ENCODE measurements around the gene BSN.

The BSN gene, protein sequence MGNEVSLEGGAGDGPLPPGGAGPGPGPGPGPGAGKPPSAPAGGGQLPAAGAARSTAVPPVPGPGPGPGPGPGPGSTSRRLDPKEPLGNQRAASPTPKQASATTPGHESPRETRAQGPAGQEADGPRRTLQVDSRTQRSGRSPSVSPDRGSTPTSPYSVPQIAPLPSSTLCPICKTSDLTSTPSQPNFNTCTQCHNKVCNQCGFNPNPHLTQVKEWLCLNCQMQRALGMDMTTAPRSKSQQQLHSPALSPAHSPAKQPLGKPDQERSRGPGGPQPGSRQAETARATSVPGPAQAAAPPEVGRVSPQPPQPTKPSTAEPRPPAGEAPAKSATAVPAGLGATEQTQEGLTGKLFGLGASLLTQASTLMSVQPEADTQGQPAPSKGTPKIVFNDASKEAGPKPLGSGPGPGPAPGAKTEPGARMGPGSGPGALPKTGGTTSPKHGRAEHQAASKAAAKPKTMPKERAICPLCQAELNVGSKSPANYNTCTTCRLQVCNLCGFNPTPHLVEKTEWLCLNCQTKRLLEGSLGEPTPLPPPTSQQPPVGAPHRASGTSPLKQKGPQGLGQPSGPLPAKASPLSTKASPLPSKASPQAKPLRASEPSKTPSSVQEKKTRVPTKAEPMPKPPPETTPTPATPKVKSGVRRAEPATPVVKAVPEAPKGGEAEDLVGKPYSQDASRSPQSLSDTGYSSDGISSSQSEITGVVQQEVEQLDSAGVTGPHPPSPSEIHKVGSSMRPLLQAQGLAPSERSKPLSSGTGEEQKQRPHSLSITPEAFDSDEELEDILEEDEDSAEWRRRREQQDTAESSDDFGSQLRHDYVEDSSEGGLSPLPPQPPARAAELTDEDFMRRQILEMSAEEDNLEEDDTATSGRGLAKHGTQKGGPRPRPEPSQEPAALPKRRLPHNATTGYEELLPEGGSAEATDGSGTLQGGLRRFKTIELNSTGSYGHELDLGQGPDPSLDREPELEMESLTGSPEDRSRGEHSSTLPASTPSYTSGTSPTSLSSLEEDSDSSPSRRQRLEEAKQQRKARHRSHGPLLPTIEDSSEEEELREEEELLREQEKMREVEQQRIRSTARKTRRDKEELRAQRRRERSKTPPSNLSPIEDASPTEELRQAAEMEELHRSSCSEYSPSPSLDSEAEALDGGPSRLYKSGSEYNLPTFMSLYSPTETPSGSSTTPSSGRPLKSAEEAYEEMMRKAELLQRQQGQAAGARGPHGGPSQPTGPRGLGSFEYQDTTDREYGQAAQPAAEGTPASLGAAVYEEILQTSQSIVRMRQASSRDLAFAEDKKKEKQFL (N-terminal part only)

DNA sequence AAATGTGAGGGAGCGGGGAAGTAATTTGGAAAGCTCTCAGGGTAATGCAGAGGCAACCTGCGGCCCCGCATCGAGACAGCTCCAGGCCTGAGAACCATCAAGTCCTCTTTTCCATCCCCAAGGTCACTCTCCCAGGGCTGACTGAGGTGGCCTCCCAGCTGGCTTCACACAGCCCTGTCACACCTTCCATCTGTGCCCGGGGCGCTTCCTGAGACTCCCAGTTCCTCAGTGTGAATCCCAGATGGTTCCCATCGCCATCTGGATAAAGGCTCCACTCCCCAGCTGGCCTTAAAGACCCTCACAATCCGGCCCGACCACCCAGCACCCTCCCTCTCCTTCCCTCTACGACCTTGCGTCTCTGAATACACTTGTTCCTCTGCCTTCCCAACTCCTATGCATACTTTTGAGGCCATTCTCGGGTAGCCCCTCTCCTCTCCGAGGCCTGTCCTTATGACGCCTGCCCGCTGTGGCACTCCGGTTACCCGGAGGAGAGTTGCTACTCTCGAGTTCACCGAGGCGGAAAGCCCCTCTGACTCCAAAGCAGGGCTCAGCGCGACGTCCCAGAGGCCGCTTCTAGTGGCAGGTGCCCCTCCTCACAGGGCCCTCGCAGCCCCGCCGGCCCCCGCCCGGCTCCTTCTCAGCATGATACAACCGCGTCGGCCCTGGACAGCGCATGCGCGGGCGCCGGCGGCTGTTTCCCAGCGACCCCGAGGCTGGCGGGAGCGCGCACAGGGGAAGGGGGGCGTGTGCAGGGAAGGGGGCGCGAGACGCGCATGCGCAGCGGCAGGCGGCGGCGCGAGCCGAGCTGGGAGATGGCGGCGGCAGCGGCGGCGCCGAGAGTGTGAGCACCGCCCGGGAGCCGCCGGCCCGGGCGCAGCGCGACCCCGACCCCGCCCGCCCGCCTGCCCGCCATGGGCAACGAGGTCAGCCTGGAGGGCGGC is at the start of gene BSN:
BSN (plus strand) TSS at position 786 of the 941 bp plus-strand sequence; CDS start at position 912, 126 bp downstream.
- DNase-seq = peak; percentile 71 to 86 (median 78)

DNA sequence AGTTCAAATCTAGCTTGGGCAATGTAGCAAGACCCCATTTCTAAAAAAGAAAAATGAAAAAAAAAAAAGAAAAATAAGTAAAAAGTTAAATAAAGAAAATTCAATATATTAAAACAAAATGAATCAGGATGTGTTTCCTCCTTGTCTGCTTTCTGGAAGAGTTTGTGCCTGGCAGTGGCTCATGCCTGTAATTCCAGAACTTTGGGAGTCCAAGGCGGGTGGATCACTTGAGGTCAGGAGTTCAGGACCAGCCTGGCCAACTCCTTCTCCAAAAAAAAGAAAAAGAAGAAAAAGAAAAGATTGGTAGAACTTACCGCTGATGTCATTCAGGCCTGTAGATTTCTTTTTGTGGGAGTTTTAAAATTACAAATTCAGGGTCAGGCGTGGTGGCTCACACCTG is 47.4 kb upstream of the BSN start:
- DNase-seq = no peak

DNA sequence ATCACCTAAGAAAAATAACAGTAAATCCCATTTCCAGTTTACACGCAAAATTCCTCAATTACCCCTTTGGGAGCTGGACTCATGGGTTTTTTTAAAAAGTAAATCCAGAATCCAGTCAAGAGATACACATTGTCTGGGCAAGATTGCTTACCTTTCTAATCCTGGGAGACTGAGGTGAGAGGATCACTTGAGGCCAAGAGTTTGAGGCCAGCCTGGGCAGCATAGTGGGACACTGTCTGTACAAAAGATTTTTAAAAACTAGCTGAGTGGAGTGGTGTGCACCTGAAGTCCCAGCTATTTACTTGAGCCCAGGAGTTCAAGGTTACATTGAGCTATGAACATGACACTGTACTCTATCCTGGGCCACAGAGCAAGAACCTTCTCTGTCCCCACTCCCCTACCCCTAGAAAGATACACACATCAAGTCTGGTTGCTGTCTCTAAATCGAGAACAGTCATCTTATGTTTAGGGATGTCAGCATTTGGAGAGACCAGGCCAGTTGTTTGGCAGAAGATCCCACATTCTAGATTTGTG is 45.2 kb upstream of the BSN start:
- DNase-seq = no peak

DNA sequence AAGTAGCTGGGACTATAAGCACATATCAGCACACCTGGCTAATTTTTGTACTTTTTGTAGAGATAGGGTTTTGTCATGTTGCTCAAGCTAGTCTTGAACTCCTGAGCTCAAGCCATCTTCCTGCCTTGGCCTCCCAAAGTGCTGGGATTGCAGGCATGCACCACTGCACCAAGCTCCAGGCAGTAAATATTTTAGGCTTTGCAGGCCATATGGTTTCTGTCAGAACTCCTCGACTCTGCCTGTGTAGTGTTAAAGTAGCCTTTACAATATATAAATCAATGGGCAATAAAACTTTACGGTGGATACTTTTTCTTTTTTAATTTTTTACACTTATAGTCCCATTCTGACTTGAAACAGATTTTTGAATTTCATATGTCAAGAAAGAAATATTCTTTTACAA is 42.6 kb upstream of the BSN start:
- no peak for DNase-seq

DNA sequence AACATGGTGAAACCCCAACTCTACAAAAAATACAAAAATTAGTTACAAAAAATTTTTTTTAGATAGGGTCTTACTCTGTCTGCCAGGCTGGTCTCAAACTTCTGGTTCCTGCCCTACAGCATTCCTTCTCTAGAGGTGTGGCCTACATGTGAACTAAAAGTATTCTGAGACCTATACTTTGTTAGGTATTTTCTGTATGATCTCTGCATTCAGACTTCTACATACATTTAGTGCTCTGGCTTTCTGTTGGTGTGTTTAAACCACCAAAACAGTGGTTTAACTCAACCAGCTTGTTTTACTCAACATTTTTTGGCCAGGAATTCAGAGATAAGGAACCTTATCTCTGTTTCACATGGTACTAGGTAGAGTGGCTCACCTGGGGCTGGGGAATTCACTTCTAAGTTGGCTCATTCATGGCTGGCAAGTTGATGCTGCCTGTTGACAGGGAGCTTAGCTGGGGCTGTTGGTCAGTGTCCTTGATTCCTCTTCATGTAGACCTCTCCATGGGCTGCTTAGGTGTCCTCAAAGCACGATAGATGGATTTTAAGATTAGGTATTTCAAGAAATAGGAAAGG is 41.4 kb upstream of the BSN start:
- DNase-seq = no peak

DNA sequence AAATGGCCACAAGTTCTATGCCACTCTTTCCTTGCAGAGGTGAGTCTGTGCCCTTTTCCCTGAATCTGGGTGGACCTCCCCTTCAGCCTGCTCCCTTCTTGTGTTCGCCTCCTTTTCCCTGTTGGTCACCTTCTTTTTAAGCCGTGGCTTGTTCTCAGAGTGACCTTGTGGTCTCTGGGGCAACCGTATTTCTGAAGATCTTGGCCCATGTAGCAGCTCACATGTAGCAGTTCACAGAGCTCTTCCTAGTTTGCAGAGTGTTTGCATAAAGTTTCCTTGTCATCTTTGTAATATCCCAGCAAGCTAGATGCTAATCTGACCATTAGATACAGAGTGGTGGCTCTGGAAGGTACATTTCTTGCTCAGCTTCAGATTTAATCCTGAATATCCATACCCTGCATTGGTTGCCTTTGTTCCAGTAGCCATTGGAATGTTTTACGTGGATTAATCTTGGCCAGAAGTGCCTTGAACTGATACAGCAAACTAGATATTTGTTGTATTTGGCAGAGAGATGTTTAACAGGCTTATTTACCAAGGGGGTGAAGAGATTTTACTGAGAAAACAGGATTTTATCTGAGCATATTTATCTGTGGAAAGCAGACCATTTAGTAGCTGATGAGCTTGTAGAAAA is 40.7 kb upstream of the BSN start:
- DNase-seq = no peak

DNA sequence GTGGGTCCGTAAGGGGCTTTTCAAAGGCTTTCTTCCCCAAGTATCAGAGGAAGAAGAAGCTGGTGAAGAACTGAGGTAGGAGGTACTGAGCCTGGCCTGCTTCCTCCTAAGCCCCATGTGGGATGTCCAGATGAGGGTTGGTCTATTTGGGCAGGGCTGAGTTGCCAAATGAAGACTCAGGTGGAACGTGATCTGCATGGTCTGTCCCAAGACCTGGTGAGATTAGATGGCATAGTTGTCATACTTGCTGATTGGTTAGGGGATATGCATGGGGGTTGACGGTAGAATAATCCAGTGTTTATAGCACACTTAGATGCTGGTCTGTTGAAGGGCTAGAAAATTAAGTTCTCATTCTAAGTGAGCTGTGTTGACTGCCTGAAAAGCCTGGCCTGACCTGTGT is 36.3 kb upstream of the BSN start:
- DNase-seq = no peak

DNA sequence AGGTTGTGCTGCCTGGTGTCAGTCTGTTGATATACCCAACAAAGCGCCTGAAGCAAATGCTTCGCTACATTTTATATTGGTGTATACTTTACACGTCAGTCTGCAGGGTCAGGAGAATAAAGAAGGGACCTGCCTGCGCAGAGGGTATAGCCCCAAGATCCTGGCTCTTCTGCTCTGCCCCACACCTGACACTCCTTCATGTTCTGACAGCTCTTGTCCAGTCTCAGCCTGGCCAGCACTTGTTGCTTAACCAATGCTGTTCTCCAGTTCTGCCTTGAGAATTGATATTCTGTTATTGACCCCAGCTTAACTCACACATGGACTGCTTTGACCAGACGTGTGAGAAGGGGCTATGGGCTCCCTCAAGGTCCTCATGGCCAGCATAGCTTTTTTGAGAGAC is 35.8 kb upstream of the BSN start:
- DNase-seq = no peak

DNA sequence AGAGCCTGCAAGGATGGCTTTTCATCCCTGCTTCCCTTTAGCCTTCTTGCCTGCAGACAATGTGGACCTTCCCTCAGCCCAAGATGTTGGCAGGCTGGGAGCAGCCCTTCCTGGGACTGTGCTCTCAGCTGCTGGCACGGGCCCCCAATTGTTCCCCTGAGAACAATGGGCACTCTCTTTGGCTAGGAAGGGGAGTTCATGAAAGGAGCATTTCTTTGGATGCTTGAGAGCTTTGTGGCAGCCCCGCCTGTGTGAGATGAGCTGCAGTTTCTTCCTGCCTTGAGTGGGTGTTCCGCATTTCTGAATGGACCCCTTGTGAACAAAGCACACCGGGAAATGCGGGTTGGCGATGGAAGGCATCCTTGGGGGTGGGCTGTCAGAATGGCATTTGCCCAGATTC is 35.0 kb upstream of the BSN start:
- DNase-seq = no peak

DNA sequence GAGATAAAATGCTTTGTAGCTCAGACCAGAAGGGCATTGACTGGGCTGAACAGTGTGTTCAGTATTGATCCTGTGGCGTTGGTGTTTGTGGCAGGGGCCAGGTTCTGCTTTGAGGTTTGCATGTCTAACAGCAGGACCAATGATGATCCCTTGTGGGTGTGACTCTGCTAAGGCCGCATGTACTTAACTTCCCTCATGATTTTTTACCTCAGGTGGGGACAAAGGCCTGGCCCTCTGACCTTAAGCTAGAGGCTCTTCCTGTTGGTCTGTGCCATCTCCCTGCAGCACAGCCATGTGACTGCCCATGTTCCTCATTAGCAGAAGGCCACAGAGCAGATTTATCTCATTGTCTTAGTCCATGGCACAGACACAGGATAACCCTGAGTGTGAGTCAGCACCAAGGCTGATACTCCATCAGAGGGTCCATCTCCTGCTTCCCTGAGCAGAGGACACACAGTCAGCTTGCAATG is 34.3 kb upstream of the BSN start:
- no peak for DNase-seq

DNA sequence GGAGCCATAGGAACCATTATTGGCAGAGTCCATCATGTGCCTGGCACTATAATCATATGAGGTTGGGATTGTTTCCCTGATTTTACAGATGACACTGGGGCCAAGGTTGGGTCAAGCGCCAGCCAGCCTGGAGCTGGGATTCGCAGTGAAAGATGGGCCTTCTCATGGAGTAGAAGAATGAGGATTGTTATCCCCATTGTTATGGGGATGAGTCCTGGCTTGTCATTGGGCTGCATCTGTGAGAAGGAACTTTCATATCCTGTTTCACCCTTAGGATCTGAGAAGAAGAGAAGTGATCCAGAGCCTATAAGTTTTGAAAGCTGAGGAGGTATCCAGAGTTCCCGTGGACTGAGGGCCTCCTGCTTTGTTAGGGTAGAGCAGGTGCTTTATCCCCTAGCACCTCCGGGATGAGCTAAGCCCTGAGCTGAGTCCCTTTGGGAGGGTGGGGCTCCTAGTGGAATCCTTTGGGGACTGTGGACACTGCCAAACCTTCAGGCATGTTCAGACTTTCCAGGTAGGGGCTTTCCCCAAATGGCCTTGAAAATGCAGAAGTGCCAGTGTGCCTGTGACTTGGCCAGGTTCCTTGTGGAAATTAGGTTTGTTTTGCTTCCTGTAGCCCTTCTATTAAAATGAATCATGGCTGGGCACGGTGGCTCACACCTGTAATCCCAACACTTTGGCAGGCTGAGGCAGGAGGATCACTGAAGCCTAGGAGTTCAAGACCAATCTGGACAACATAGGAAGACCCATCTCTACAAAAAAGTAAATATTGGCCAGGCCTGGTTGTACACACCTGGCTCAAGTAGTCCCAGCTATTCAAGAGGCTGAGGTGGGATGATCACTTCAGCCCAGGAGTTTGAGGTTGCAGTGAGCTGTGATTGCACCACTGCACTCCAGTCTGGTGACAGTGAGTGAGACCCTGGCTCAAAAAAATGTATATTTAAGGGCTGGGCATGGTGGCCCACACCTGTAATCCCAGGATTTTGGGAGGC is 30.2 kb upstream of the BSN start:
- no peak for DNase-seq

DNA sequence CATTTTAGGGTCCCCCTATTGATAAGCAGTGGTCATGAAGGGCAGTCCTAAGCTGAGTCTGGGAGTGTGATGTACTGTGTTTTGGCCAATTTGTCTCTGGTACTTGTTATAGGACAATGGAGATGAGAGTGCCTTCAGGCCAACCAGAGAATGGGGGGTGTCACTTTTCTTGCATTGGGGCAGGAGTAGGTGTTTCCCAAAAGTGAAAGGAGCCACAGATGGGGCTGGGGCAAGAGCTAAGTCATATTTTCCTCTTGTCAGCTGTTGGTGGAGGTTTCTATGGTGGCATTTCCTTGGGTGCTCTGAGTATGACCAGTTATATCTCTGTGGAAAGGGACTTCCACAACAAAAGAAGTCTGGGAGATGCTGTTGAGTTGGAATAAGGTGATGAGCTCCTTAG is 24.7 kb upstream of the BSN start:
- DNase-seq = no peak

DNA sequence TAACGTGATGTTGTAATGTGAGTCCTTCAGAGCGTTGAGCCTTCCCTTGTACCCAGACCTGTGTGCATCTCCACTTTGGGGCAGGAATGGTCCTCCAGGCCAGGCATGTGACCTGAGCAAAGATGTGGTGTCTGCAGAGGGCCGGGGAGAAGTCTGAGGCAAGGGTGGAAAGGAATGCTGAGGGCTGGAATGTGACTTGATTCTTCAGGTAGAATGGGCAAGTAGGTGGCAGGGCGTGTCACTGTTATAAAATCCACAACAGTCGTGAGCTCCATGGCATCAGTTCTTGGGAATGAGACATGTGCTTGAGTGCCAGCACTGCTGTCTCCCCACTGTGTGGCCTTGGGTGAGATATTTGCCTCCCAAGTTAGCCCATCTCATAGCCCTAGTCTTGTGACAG is 24.0 kb upstream of the BSN start:
- no peak for DNase-seq

DNA sequence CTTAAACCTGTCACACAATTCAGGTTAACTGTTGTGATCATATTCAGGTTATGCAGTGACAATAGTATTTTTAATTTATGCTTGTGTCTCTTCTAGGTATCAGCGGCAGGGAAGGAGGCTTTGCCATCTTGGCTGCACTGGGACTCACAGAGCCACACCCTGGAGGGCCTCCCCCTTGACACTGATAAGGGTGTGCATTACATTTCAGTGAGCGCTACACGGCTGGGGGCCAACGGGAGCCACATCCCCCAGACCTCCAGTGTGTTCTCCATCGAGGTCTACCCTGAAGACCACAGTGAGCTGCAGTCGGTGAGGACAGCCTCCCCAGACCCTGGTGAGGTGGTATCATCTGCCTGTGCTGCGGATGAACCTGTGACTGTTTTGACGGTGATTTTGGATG is 23.6 kb upstream of the BSN start:
- no peak for DNase-seq

DNA sequence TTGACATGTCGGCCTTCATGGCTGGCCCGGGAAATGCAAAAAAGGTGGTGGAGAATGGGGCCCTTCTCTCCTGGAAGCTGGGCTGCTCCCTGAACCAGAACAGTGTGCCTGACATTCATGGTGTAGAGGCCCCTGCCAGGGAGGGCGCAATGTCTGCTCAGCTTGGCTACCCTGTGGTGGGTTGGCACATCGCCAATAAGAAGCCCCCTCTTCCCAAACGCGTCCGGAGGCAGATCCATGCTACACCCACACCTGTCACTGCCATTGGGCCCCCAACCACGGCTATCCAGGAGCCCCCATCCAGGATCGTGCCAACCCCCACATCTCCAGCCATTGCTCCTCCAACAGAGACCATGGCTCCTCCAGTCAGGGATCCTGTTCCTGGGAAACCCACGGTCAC is 23.1 kb upstream of the BSN start:
- DNase-seq = no peak

DNA sequence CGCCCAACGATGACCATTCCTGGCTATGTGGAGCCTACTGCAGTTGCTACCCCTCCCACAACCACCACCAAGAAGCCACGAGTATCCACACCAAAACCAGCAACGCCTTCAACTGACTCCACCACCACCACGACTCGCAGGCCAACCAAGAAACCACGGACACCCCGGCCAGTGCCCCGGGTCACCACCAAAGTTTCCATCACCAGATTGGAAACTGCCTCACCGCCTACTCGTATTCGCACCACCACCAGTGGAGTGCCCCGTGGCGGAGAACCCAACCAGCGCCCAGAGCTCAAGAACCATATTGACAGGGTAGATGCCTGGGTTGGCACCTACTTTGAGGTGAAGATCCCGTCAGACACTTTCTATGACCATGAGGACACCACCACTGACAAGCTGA is 22.6 kb upstream of the BSN start:
- no peak for DNase-seq

DNA sequence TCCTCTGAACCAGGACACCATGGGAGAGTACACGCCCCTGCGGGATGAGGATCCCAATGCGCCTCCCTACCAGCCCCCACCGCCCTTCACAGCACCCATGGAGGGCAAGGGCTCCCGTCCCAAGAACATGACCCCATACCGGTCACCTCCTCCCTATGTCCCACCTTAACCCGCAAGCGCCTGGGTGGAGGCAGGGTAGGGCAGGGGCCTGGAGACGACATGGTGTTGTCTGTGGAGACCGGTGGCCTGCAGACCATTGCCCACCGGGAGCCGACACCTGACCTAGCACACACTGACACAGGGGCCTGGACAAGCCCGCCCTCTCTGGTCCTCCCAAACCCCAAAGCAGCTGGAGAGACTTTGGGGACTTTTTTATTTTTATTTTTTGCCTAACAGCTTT is 21.2 kb upstream of the BSN start:
- no peak for DNase-seq

DNA sequence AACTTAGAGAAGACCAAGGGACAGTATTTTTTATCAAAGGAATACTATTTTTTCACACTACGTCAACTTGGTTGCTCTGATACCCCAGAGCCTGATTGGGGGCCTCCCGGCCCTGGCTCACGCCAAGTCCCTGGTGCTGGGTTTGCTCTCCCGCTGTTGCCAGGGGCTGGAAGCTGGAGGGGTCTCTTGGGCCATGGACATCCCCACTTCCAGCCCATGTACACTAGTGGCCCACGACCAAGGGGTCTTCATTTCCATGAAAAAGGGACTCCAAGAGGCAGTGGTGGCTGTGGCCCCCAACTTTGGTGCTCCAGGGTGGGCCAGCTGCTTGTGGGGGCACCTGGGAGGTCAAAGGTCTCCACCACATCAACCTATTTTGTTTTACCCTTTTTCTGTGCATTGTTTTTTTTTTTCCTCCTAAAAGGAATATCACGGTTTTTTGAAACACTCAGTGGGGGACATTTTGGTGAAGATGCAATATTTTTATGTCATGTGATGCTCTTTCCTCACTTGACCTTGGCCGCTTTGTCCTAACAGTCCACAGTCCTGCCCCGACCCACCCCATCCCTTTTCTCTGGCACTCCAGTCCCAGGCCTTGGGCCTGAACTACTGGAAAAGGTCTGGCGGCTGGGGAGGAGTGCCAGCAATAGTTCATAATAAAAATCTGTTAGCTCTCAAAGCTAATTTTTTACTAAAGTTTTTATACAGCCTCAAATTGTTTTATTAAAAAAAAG is 20.3 kb upstream of the BSN start:
- DNase-seq = no peak

Measured in activated naive CD4-positive, alpha-beta T cell (primary cell).